Measurements from ENCODE around the gene KCNK1. TPM values are rescaled to one million over a fixed set of nuclear protein-coding genes. Genes with fewer than 3 reads are reported as not detected.
"Not testable (repeated sequence)": the region's sequence is repeated elsewhere in the genome, so short reads cannot be mapped to it uniquely, and the experiment has no call there.

Gene KCNK1
- total and polyA plus RNA-seq, 2 donors (not counting 1 experiment from before 2014, with no cell fraction given), result 0.48 to 2.6 TPM

DNA sequence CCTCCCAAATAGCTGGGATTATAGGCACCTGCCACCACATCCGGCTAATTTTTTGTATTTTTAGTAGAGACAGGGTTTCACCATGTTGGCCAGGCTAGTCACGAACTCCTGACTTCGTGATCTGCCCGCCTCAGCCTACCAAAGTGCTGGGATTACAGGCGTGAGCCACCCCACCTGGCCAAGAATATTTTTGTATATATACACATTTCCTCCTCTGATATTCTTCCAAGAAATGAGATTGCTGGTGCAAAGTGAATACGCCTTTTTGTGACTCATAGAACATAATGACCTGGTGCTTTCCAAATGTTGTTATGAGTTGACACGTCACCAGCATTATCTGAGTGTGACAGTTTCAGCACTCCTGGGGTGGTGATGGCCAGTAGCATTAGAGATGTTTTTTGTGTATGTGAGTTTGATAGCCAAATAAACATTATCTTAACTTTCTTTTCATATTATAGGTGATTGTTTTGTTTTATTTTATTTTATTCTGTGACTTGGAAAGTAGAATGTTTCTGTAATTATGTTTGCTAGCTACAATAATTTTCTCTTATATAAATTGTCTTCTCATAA, 54.9 kb downstream of the KCNK1 start:
- Histone ChIP-seq H2AFZ (ENCODE audit: low read length) (no peak overlapping the region), H4K20me1 (ENCODE audit: control insufficient read depth, extremely low read depth, insufficient read depth, low read length) (no peaks in the 10 kb centered on the region), H3K9me3 (ENCODE audit: control insufficient read depth, insufficient read depth, low read depth, low read length) (no peaks in the 10 kb centered on the region), H3K4me1 (ENCODE audit: control insufficient read depth, extremely low read depth, insufficient read depth, low read length) (no peaks in the 10 kb centered on the region), H3K4me2 (ENCODE audit: extremely low read depth, insufficient read depth, low read length) (no peak overlapping the region), H3K79me2 (ENCODE audit: control insufficient read depth, insufficient read depth, low read length) (no peaks in the 10 kb centered on the region), H3K9ac (ENCODE audit: insufficient read depth, low read length) (no peak overlapping the region), H3K4me3 (replicated peaks in 1 of 4; ENCODE audit: control extremely low read depth in 1 of 4, insufficient read depth in 1 of 4, low read depth in 3 of 4, low read length in 4 of 4) (no peak overlapping the region), H3K36me3 (ENCODE audit: control insufficient read depth, insufficient read depth, low read length) (no peaks in the 10 kb centered on the region), H3K27ac (ENCODE audit: insufficient read depth, low read length) (no peak overlapping the region), H3K27me3 (ENCODE audit: control insufficient read depth, insufficient read depth, low read length) (no peaks in the 10 kb centered on the region)
- DNase-seq (ENCODE audit: low read depth in 2 of 2), result peak; percentile 34 to 80
- no peak for TF ChIP-seq EZH2 (IDR thresholded peaks at IDR 0.05; ENCODE audit: low read length, missing control alignments)
- TF ChIP-seq, protein P1, sequence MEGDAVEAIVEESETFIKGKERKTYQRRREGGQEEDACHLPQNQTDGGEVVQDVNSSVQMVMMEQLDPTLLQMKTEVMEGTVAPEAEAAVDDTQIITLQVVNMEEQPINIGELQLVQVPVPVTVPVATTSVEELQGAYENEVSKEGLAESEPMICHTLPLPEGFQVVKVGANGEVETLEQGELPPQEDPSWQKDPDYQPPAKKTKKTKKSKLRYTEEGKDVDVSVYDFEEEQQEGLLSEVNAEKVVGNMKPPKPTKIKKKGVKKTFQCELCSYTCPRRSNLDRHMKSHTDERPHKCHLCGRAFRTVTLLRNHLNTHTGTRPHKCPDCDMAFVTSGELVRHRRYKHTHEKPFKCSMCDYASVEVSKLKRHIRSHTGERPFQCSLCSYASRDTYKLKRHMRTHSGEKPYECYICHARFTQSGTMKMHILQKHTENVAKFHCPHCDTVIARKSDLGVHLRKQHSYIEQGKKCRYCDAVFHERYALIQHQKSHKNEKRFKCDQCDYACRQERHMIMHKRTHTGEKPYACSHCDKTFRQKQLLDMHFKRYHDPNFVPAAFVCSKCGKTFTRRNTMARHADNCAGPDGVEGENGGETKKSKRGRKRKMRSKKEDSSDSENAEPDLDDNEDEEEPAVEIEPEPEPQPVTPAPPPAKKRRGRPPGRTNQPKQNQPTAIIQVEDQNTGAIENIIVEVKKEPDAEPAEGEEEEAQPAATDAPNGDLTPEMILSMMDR (conservative IDR thresholded peaks at IDR 0.05 in 1 of 2, IDR thresholded peaks at IDR 0.05 in 1 of 2; ENCODE audit: low read depth in 1 of 2, low read length in 2 of 2), result no peak

DNA sequence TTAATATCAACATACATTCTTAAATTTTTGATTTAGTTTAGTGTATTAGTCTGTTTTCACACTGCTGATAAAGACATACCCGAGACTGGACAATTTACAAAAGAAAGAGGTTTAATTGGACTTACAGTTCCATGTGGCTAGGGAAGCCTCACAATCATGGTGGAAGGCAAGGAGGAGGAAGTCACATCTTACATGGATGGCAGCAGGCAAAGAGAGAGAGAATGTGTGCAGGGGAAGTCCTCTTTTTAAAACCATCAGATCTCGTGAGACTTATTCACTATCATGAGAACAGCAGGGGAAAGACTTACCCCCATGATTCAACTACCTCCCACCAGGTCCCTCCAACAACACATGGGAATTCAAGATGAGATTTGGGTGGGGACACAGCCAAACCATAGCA, 56.5 kb downstream of the KCNK1 start:
- not testable (repeated sequence) for H3K27me3 ChIP-seq (ENCODE audit: control insufficient read depth, insufficient read depth, low read length); H3K9ac ChIP-seq (ENCODE audit: insufficient read depth, low read length); H3K4me1 ChIP-seq (ENCODE audit: control insufficient read depth, extremely low read depth, insufficient read depth, low read length); H3K79me2 ChIP-seq (ENCODE audit: control insufficient read depth, insufficient read depth, low read length); H2AFZ ChIP-seq (ENCODE audit: low read length); H4K20me1 ChIP-seq (ENCODE audit: control insufficient read depth, extremely low read depth, insufficient read depth, low read length); DNase-seq (ENCODE audit: low read depth in 2 of 2); H3K27ac ChIP-seq (ENCODE audit: insufficient read depth, low read length); H3K36me3 ChIP-seq (ENCODE audit: control insufficient read depth, insufficient read depth, low read length); H3K4me2 ChIP-seq (ENCODE audit: extremely low read depth, insufficient read depth, low read length); H3K9me3 ChIP-seq (ENCODE audit: control insufficient read depth, insufficient read depth, low read depth, low read length); H3K4me3 ChIP-seq (replicated peaks in 1 of 4; ENCODE audit: control extremely low read depth in 1 of 4, insufficient read depth in 1 of 4, low read depth in 3 of 4, low read length in 4 of 4)

DNA sequence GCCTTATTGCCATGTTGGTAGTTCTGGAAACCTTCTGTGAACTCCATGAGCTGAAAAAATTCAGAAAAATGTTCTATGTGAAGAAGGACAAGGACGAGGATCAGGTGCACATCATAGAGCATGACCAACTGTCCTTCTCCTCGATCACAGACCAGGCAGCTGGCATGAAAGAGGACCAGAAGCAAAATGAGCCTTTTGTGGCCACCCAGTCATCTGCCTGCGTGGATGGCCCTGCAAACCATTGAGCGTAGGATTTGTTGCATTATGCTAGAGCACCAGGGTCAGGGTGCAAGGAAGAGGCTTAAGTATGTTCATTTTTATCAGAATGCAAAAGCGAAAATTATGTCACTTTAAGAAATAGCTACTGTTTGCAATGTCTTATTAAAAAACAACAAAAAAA, 57.4 kb downstream of the KCNK1 start:
- Histone ChIP-seq H3K27ac (ENCODE audit: insufficient read depth, low read length) (no peak overlapping the region), H2AFZ (ENCODE audit: low read length) (no peak overlapping the region), H3K79me2 (ENCODE audit: control insufficient read depth, insufficient read depth, low read length) (no peaks in the 10 kb centered on the region), H3K9me3 (ENCODE audit: control insufficient read depth, insufficient read depth, low read depth, low read length) (no peaks in the 10 kb centered on the region), H3K27me3 (ENCODE audit: control insufficient read depth, insufficient read depth, low read length) (no peaks in the 10 kb centered on the region), H3K4me1 (ENCODE audit: control insufficient read depth, extremely low read depth, insufficient read depth, low read length) (no peaks in the 10 kb centered on the region), H3K4me2 (ENCODE audit: extremely low read depth, insufficient read depth, low read length) (no peak overlapping the region), H3K9ac (ENCODE audit: insufficient read depth, low read length) (no peak overlapping the region), H3K36me3 (ENCODE audit: control insufficient read depth, insufficient read depth, low read length) (no peaks in the 10 kb centered on the region), H4K20me1 (ENCODE audit: control insufficient read depth, extremely low read depth, insufficient read depth, low read length) (no peaks in the 10 kb centered on the region), H3K4me3 (replicated peaks in 1 of 4; ENCODE audit: control extremely low read depth in 1 of 4, insufficient read depth in 1 of 4, low read depth in 3 of 4, low read length in 4 of 4) (no peak overlapping the region)
- DNase-seq (ENCODE audit: low read depth in 2 of 2), result no peak
- TF ChIP-seq, protein P1 (conservative IDR thresholded peaks at IDR 0.05 in 1 of 2, IDR thresholded peaks at IDR 0.05 in 1 of 2; ENCODE audit: low read depth in 1 of 2, low read length in 2 of 2), result no peak
- TF ChIP-seq EZH2 (IDR thresholded peaks at IDR 0.05; ENCODE audit: low read length, missing control alignments), result no peak

All from fibroblast of lung (primary cell).